ENCODE measurements around the gene SNTN.
"Not testable (repeated sequence)": the region's sequence is repeated elsewhere in the genome, so short reads cannot be mapped to it uniquely, and the experiment has no call there.

The SNTN gene

DNA sequence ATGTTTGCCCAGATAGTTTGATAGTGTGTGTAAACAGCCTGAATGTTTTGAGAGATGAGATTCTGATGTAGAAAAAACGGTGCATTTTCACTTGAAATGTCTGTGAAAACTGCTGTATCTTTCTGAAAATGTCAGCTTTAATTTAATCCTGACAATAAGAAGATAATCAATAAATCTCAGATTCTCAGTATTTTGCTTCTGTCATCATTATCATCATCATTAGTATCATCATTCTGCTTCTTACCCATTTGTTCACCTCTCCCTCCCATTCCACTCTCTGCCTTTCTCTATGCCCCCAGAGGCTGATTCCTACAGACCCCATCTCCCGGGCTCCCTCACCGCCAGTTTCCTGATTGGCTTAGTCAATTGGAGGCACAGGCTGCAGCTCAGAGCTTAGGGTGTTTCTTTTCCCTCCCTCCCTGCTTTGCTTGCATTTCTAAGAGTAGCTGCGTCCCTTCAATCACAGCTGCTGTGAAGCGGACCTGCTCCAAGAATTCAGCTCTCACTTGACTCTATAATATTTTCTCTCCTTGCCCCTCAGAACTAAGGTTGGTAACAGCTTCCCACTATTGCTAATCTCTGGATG, 8.2 kb upstream of the SNTN start:
- no peaks in the 10 kb centered on the region for H3K4me1 ChIP-seq (ENCODE audit: control insufficient read depth, insufficient read depth, low read length)
- H3K27me3 ChIP-seq (ENCODE audit: control insufficient read depth, insufficient read depth, low read length): no peaks in the 10 kb centered on the region
- H3K9me3 ChIP-seq (replicated peaks; ENCODE audit: low read length): no peaks in the 10 kb centered on the region
- H3K36me3 ChIP-seq (ENCODE audit: insufficient read depth, low read length): no peaks in the 10 kb centered on the region
- H3K4me3 ChIP-seq (ENCODE audit: low read length): no peak overlapping the region
- H3K4me2 ChIP-seq (ENCODE audit: low read length): no peak overlapping the region
- no peak overlapping the region for H3K9ac ChIP-seq (ENCODE audit: low read depth, low read length)

DNA sequence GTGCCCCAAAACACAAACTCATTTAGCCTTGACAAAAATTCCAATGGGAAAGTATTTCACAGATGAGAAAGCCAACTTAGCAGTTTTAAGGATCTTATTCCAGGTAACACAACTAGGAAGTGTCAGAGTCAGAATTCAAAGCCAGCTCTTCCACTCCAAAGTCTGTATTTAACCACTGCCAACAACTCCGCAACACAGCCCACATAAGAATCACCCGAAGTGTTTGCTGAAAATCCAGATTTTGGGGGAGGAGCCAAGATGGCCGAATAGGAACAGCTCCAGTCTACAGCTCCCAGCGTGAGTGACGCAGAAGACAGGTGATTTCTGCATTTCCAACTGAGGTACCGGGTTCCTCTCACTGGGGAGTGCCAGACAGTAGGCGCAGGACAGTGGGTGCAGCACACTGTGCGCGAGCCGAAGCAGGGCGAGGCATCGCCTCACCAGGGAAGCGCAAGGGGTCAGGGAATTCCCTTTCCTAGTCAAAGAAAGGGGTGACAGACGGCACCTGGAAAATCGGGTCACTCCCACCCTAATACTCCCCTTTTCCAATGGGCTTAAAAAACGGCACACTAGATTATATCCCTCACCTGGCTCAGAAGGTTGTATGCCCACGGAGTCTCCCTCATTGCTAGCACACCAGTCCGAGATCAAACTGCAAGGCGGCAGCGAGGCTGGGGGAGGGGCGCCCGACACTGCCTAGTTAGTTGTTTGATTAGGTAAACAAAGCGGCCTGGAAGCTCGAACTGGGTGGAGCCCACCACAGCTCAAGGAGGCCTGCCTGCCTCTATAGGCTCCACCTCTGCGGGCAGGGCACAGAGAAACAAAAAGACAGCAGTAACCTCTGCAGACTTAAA, 7.3 kb upstream of the SNTN start:
- H3K9ac ChIP-seq (ENCODE audit: low read depth, low read length); H3K27me3 ChIP-seq (ENCODE audit: control insufficient read depth, insufficient read depth, low read length); H3K4me3 ChIP-seq (ENCODE audit: low read length); H3K36me3 ChIP-seq (ENCODE audit: insufficient read depth, low read length); H3K9me3 ChIP-seq (replicated peaks; ENCODE audit: low read length); H3K4me2 ChIP-seq (ENCODE audit: low read length); H3K4me1 ChIP-seq (ENCODE audit: control insufficient read depth, insufficient read depth, low read length): not testable (repeated sequence)

DNA sequence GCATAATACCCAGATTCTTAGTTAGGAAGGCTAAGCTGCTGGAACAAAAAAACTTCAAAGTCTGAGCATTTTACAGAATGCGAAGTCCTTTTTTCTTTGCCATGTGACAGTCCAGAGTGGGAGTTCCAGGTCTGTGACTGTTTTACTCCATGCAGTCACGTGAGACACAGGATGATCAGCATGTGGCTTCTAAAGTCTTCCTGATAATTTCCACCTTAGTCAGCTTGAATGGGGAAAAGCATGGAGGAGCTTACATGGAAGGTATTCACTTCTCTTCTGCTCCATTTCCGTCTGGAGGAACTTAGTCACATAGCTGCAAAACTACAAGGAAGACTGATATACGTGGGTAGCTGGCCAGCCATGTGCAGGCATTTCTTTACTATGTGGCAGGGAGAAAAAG, 1.7 kb downstream of the SNTN start:
- Histone ChIP-seq H3K4me2 (ENCODE audit: low read length) (no peak overlapping the region), H3K4me3 (ENCODE audit: low read length) (no peak overlapping the region), H3K9me3 (replicated peaks; ENCODE audit: low read length) (no peaks in the 10 kb centered on the region), H3K36me3 (ENCODE audit: insufficient read depth, low read length) (no peaks in the 10 kb centered on the region), H3K4me1 (ENCODE audit: control insufficient read depth, insufficient read depth, low read length) (peaks cover 33% of the 10 kb centered on the region), H3K9ac (ENCODE audit: low read depth, low read length) (no peak overlapping the region), H3K27me3 (ENCODE audit: control insufficient read depth, insufficient read depth, low read length) (no peaks in the 10 kb centered on the region)

DNA sequence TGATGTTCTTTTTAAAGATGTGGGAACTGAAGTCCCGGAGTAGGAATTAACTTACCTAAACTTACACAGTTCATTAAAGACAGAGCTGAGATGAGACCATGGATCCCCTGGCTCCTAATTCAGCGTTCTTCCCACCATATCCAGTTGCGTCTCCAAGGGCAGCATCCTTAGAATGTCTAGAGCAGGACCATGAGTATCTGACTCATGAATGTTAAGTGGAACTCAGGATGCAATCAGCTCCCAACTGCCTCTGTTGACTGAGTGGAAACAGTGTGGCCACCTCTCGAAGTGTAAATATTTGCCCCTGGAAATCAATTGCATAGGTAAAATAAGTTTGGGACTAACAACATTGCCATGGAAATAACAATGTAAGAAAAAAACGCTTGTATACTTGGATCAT, 2.5 kb downstream of the SNTN start:
- no peaks in the 10 kb centered on the region for H3K27me3 ChIP-seq (ENCODE audit: control insufficient read depth, insufficient read depth, low read length)
- peaks cover 33% of the 10 kb centered on the region for H3K4me1 ChIP-seq (ENCODE audit: control insufficient read depth, insufficient read depth, low read length)
- no peaks in the 10 kb centered on the region for H3K9me3 ChIP-seq (replicated peaks; ENCODE audit: low read length)
- H3K4me3 ChIP-seq (ENCODE audit: low read length): no peak overlapping the region
- H3K4me2 ChIP-seq (ENCODE audit: low read length): peak overlapping the region; percentile 30
- H3K36me3 ChIP-seq (ENCODE audit: insufficient read depth, low read length): no peaks in the 10 kb centered on the region
- H3K9ac ChIP-seq (ENCODE audit: low read depth, low read length): peak overlapping the region; percentile 63

DNA sequence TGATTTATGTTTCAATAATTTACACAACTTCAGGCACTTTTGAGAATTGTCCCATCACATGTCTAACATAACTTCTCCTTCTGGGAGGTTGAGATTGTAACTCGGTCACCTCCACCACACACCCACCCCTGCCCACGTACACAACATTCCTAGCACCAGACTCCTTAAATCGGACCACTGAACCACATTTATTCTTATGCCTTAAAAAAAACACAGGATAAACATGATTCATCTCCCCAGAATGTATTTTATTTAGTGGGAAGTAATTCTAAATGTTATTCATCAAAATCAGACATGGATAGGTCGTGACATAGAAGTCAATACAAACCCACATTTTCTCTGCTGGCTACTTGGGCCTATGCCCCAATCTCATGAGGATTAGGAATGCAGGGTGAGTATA, 3.0 kb downstream of the SNTN start:
- Histone ChIP-seq H3K4me1 (ENCODE audit: control insufficient read depth, insufficient read depth, low read length) (peaks cover 33% of the 10 kb centered on the region), H3K4me3 (ENCODE audit: low read length) (no peak overlapping the region), H3K9ac (ENCODE audit: low read depth, low read length) (peak overlapping the region; percentile 68), H3K36me3 (ENCODE audit: insufficient read depth, low read length) (no peaks in the 10 kb centered on the region), H3K9me3 (replicated peaks; ENCODE audit: low read length) (no peaks in the 10 kb centered on the region), H3K27me3 (ENCODE audit: control insufficient read depth, insufficient read depth, low read length) (no peaks in the 10 kb centered on the region), H3K4me2 (ENCODE audit: low read length) (peak overlapping the region; percentile 30)

DNA sequence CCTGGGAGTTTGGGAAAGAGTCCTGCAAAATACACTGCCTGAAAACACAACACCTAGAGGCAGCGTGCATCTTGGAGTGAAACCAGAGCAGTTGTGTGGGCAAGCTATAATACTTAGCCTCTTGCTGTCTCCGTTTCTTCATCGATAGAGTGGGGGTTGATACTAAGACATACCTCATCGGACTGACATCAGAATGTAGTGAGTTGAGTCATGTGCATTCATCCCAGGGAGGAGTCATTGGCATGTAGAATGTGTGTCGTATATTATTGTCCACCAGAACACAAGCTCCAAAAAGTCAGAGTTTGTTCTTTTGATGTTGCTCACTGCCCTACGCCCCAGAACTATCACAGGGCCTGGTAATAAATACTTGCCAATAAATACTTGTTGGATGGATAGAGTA, 4.3 kb downstream of the SNTN start:
- H3K9ac ChIP-seq (ENCODE audit: low read depth, low read length): peak overlapping the region; percentile 68
- H3K4me3 ChIP-seq (ENCODE audit: low read length): no peak overlapping the region
- no peaks in the 10 kb centered on the region for H3K27me3 ChIP-seq (ENCODE audit: control insufficient read depth, insufficient read depth, low read length)
- H3K4me1 ChIP-seq (ENCODE audit: control insufficient read depth, insufficient read depth, low read length): peaks cover 33% of the 10 kb centered on the region
- no peaks in the 10 kb centered on the region for H3K9me3 ChIP-seq (replicated peaks; ENCODE audit: low read length)
- no peak overlapping the region for H3K4me2 ChIP-seq (ENCODE audit: low read length)
- H3K36me3 ChIP-seq (ENCODE audit: insufficient read depth, low read length): no peaks in the 10 kb centered on the region

DNA sequence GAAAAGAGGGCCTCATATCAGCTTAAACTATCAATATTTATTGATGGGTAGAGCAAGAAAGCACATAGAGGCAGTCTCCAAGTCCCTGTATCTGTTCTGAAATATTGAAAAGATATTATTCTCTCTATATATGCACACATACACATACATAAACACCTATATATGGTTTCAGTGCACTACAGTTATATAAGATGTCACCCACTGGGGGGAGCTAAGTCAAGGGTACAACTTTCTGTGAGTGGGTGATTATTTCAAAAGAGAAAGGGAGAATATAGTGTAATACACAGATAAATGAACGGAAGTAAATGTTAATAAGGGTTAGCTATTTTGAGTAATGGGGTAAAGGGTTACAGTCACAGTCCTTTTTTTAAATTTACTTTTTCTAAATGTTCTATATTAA, 8.8 kb downstream of the SNTN start:
- Histone ChIP-seq H3K27me3 (ENCODE audit: control insufficient read depth, insufficient read depth, low read length) (no peaks in the 10 kb centered on the region), H3K4me2 (ENCODE audit: low read length) (no peak overlapping the region), H3K9me3 (replicated peaks; ENCODE audit: low read length) (no peaks in the 10 kb centered on the region), H3K4me3 (ENCODE audit: low read length) (no peak overlapping the region), H3K4me1 (ENCODE audit: control insufficient read depth, insufficient read depth, low read length) (peaks cover 13% of the 10 kb centered on the region), H3K9ac (ENCODE audit: low read depth, low read length) (no peak overlapping the region), H3K36me3 (ENCODE audit: insufficient read depth, low read length) (no peaks in the 10 kb centered on the region)

DNA sequence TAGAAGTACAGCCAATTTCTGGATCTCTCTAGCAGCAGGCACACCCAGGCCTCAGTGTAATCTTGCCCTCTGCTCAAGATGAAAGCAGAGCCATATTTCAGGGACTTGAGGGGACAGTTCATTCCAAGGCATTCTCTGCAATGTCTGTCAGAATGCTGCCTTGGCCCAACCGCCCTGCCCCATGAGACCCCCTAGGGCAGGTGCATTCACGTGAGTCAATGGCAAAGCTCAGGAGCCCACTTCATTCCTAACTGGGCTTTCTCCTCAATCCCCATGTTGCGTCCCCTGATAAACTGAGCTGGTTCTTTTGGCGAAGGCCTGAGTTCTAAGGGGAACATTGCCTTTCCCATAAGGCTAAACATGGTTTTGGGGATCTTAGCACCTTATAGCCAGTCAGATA, 9.5 kb downstream of the SNTN start:
- H3K4me2 ChIP-seq (ENCODE audit: low read length): no peak overlapping the region
- H3K27me3 ChIP-seq (ENCODE audit: control insufficient read depth, insufficient read depth, low read length): no peaks in the 10 kb centered on the region
- no peaks in the 10 kb centered on the region for H3K9me3 ChIP-seq (replicated peaks; ENCODE audit: low read length)
- no peak overlapping the region for H3K4me3 ChIP-seq (ENCODE audit: low read length)
- no peak overlapping the region for H3K9ac ChIP-seq (ENCODE audit: low read depth, low read length)
- H3K36me3 ChIP-seq (ENCODE audit: insufficient read depth, low read length): no peaks in the 10 kb centered on the region
- H3K4me1 ChIP-seq (ENCODE audit: control insufficient read depth, insufficient read depth, low read length): peaks cover 6% of the 10 kb centered on the region

DNA sequence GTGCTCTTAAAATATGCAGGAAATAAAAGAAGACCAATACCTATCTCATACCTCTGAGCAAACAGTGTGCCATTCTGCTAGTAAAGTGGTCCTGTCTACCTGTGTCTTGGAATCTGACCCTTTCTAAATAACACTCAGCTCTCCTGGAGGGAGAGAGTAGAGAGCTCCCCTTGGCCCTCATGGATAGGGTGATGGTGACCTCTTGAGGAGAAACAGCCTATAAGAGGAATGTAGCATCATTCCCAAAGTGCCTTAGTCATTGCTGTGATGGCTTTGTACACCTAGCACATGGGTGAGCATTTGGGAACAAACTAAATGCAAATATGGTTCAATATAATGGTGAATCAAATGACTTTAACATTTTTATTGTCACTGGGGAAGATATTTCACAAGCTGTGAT, 10.0 kb downstream of the SNTN start:
- H3K4me1 ChIP-seq (ENCODE audit: control insufficient read depth, insufficient read depth, low read length): peaks cover 1% of the 10 kb centered on the region
- H3K9ac ChIP-seq (ENCODE audit: low read depth, low read length): no peak overlapping the region
- H3K4me2 ChIP-seq (ENCODE audit: low read length): no peak overlapping the region
- H3K27me3 ChIP-seq (ENCODE audit: control insufficient read depth, insufficient read depth, low read length): no peaks in the 10 kb centered on the region
- H3K36me3 ChIP-seq (ENCODE audit: insufficient read depth, low read length): no peaks in the 10 kb centered on the region
- H3K4me3 ChIP-seq (ENCODE audit: low read length): no peak overlapping the region
- no peaks in the 10 kb centered on the region for H3K9me3 ChIP-seq (replicated peaks; ENCODE audit: low read length)

DNA sequence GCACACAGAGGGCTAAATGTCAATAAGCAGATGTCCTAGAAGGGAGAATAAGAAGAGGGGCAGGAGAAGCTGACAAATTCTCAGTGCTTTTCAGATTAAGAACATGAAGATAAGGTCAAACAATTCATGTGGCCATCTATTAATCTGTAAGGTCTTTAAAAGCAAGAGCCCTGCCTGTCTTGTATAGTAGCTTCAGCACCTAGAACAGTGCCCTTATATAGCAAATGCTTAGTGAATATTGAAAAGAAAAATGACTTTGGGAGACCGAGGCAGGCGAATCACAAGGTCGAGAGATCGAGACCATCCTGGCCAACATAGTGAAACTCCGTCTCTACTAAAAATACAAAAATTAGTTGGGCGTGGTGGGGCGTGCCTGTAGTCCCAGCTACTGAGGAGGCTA, 18.1 kb downstream of the SNTN start:
- Histone ChIP-seq H3K4me1 (ENCODE audit: control insufficient read depth, insufficient read depth, low read length) (no peaks in the 10 kb centered on the region), H3K9me3 (replicated peaks; ENCODE audit: low read length) (no peaks in the 10 kb centered on the region), H3K4me3 (ENCODE audit: low read length) (no peak overlapping the region), H3K36me3 (ENCODE audit: insufficient read depth, low read length) (no peaks in the 10 kb centered on the region), H3K9ac (ENCODE audit: low read depth, low read length) (no peak overlapping the region), H3K4me2 (ENCODE audit: low read length) (no peak overlapping the region), H3K27me3 (ENCODE audit: control insufficient read depth, insufficient read depth, low read length) (no peaks in the 10 kb centered on the region)

DNA sequence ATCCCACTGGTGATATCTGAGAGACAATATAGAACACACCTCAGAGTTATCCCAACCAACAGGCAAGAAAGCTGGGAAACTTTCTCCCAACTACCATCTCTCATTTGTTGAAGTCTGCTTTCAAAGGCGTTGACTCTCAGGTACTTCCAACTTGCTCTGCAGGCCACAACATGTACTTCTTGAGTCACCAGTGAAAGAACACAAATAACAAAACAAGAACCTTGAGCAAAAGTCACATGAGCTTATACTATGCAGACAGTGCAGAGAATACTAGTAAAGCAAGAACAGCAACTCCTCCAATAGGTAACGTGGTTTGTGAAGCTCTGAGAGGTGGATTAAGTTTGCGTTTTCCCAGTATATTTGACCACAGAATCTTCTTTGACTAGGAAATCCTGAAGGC, 20.6 kb downstream of the SNTN start:
- Histone ChIP-seq H3K4me1 (ENCODE audit: control insufficient read depth, insufficient read depth, low read length) (no peaks in the 10 kb centered on the region), H3K27me3 (ENCODE audit: control insufficient read depth, insufficient read depth, low read length) (no peaks in the 10 kb centered on the region), H3K4me2 (ENCODE audit: low read length) (no peak overlapping the region), H3K36me3 (ENCODE audit: insufficient read depth, low read length) (no peaks in the 10 kb centered on the region), H3K9me3 (replicated peaks; ENCODE audit: low read length) (no peaks in the 10 kb centered on the region), H3K4me3 (ENCODE audit: low read length) (no peak overlapping the region), H3K9ac (ENCODE audit: low read depth, low read length) (no peak overlapping the region)

DNA sequence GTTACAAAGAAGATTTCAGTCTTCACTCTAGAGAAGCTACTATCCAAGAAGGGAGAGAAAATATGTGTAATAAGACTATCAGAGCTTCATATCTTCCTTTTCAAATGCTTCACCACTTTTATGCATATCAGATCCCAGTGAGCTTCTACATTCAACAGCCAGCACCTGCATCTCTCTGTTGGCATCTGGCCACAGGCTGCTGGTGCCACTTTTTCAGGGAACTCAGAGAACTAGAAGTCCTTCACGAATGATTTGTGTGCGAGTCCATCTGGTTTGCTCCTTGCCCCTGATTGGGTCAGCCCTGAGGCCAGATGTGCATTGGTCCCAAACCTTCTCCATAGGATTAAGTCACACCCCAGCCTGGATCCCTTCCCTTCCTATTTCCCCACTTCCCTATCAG, 22.1 kb downstream of the SNTN start:
- Histone ChIP-seq H3K9me3 (replicated peaks; ENCODE audit: low read length) (no peaks in the 10 kb centered on the region), H3K9ac (ENCODE audit: low read depth, low read length) (no peak overlapping the region), H3K4me1 (ENCODE audit: control insufficient read depth, insufficient read depth, low read length) (no peaks in the 10 kb centered on the region), H3K4me2 (ENCODE audit: low read length) (no peak overlapping the region), H3K27me3 (ENCODE audit: control insufficient read depth, insufficient read depth, low read length) (no peaks in the 10 kb centered on the region), H3K36me3 (ENCODE audit: insufficient read depth, low read length) (no peaks in the 10 kb centered on the region), H3K4me3 (ENCODE audit: low read length) (no peak overlapping the region)
